NT2/D1 (cell line): ENCODE measurements around the gene SMIM1.

ENCODE experiments used
- YY1 ChIP-seq: IDR thresholded peaks from 2 replicates; pipeline ENCODE4 v1.6.1; 2011; ENCODE audit not compliant: insufficient read length, insufficient read depth
- ZNF274 ChIP-seq: IDR thresholded peaks from 2 replicates; pipeline ENCODE4 v1.6.1; 2011; ENCODE audit warnings: mild to moderate bottlenecking, low read depth, low read length

- TF ChIP-seq ZNF274 (no peak), YY1 (no peak)
These were observed 47.2 kb upstream of the SMIM1 start for GRCh38 chr1:3725366-3725765.
